GM23338 (cell line): ENCODE data around the gene SLK.

Experiments used
- CTCF ChIP-seq, 2 experiments: fragments of 200-600 bp in 1 of 2; sonication (generic) in 1 of 2; conservative IDR thresholded peaks; 2 replicates each; pipeline versions ENCODE4 v1.5.1 to v1.6.1; 2016 to 2017; ENCODE audit warnings: antibody characterized with exemption in 2 of 2, low read depth in 2 of 2, mild to moderate bottlenecking in 2 of 2, moderate library complexity in 1 of 2
- ETS1 ChIP-seq: IDR thresholded peaks from 2 replicates; pipeline ENCODE4 v1.6.1; 2016; ENCODE audit warnings: antibody characterized with exemption
- EZH2 ChIP-seq: fragments of 200-600 bp; sonication (generic); IDR thresholded peaks from one replicate; pipeline ENCODE4 v1.8.0; 2017; ENCODE audit warnings: antibody characterized with exemption, mild to moderate bottlenecking, low read depth; ENCODE audit not compliant: unreplicated experiment
- EZH2phosphoT487 ChIP-seq: fragments of 200-600 bp; sonication (generic); IDR thresholded peaks from one replicate; pipeline ENCODE4 v1.8.1; 2018; ENCODE audit warnings: antibody characterized with exemption; ENCODE audit not compliant: unreplicated experiment
- POLR2AphosphoS5 ChIP-seq: IDR thresholded peaks from 2 replicates; pipeline ENCODE4 v1.6.1; 2016; ENCODE audit warnings: antibody characterized with exemption, low read depth
- REST ChIP-seq: IDR thresholded peaks from one replicate; pipeline ENCODE4 v1.6.1; 2018; ENCODE audit warnings: antibody characterized with exemption; ENCODE audit not compliant: unreplicated experiment

GRCh38 chr10:103921750-103922195 is 45.2 kb upstream of the SLK start:
- TF ChIP-seq EZH2 (no peak), CTCF (conservative IDR thresholded peaks at IDR 0.05; ENCODE audit: low read depth in 2 of 2) (peak in 1 of 2 experiments; percentile 62; a peak in 3 of 4 replicates), ETS1 (no peak), EZH2phosphoT487 (no peak), POLR2AphosphoS5 (no peak), REST (no peak)
